Adrenal gland (tissue), 12 donors: ENCODE measurements around the gene PPP1CC. TPM values are rescaled to one million over a fixed set of nuclear protein-coding genes. Genes with fewer than 3 reads are reported as not detected.

Experiments used
- DNase-seq, 7 donors: peaks; one replicate each; pipeline ENCODE4 v3.0.0-alpha.2; 2019 to 2020
- H3K27ac ChIP-seq, 5 donors: fragments of 200-600 bp; sonication (generic) in 4 of 5; 1 replicate in 3 of 5; 2 replicates in 2 of 5; pipeline versions ENCODE4 v1.5.1 to v1.8.0; 2016 to 2020; ENCODE audit warnings: mild to moderate bottlenecking in 1 of 5
- H3K27me3 ChIP-seq: fragments of 200-600 bp; 2 replicates; pipeline ENCODE4 v1.8.0; 2021
- H3K36me3 ChIP-seq, 2 donors: fragments of 200-600 bp; replicated peaks in 1 of 2; 1 replicate in 1 of 2; 2 replicates in 1 of 2; pipeline versions ENCODE4 v1.5.1 to v1.8.0; 2018 to 2022
- H3K4me1 ChIP-seq, 2 donors: fragments of 200-600 bp; replicated peaks in 1 of 2; 1 replicate in 1 of 2; 2 replicates in 1 of 2; pipeline versions ENCODE4 v1.5.1 to v1.8.0; 2018 to 2021
- H3K4me3 ChIP-seq, 4 donors: fragments of 200-600 bp; sonication (generic) in 3 of 4; one replicate each; pipeline ENCODE4 v1.5.1; 2016 to 2018
- H3K9me3 ChIP-seq, 3 donors: fragments of 200-600 bp; sonication (generic) in 1 of 3; replicated peaks in 1 of 3; 1 replicate in 2 of 3; 2 replicates in 1 of 3; pipeline versions ENCODE4 v1.5.1 to v1.8.0; 2016 to 2021
- CTCF ChIP-seq, 6 experiments: fragments of 450-650 bp in 4 of 6; fragments of 200-600 bp in 2 of 6; sonication (generic) in 1 of 6; IDR thresholded peaks; 1 replicate in 5 of 6; 2 replicates in 1 of 6; pipeline versions ENCODE4 v1.5.1 to v1.8.0; 2016 to 2021; ENCODE audit warnings: antibody characterized with exemption in 6 of 6, mild to moderate bottlenecking in 2 of 6, moderate library complexity in 1 of 6
- POLR2A ChIP-seq, 2 donors: fragments of 450-650 bp; IDR thresholded peaks; one replicate each; pipeline ENCODE4 v1.6.1; 2017; ENCODE audit warnings: antibody characterized with exemption in 2 of 2, mild to moderate bottlenecking in 2 of 2, moderate library complexity in 1 of 2
- WGBS, 4 donors: extraction: QIAGEN DNeasy Blood & Tissue Kit in 2 of 4; methylation state at CpG; one replicate each; pipeline versions ENCODE4 v1.1.5 to v1.1.7; 2013 to 2017; 5-methylcytosine and 5-hydroxymethylcytosine counted together
- intact Hi-C, 2 donors: fragments of 100-400 bp; cut with DNase I; formaldehyde crosslinking; loops; one replicate each; pipeline versions ENCODE4 v1.14.1 to v1.15.0; 2022 to 2023
- polyA plus RNA-seq, 3 donors: library from polyadenylated mRNA; stranded (reverse); fragments of 200-250 nt in 2 of 3; fragments of 350-450 nt in 1 of 3; fragmentation: Illumina TruSeq in 1 of 3; extraction: RNeasy Lipid Tissue Mini Kit (QIAGEN cat#74804) in 1 of 3; gene quantifications; one replicate each; pipeline ENCODE4 v1.2.3, GENCODE V29; 2013 to 2014
- total RNA-seq, 9 donors: library from RNA; depleted of rRNA in 4 of 9; stranded (reverse); fragments of >200 nt in 4 of 9; fragments of 120-200 nt in 1 of 9; fragmentation: NEBNext Ultra II Directional in 1 of 9; extraction: Animal tissue kit (Norgen Biotek cat#: 25700) in 1 of 9; gene quantifications; one replicate each; pipeline versions ENCODE4 v1.1.0 to v1.2.4, GENCODE V29; 2013 to 2023
- donor health status: healthy with polysubstance abuse.
- donor health status: Bipolar disorder and iron deficiency.
- donor health status: DM: yes; HTN: yes; CAD: no.
- donor health status: DM: no; HTN: no; CAD: no.
- donor health status: DM: no; HTN: no; CAD: no.
- donor health status: DM: yes; HTN: yes; CAD: no.

Gene PPP1CC
- total and polyA plus RNA-seq, 12 donors: 53.7 to 182 (median 137) TPM

- Histone ChIP-seq H3K4me1 (peaks cover 23% of the 10 kb centered on the region in 2 donors), H3K27ac (no peak overlapping the region), H3K36me3 (no peaks in the 10 kb centered on the region), H3K27me3 (no peaks in the 10 kb centered on the region), H3K4me3 (no peak overlapping the region), H3K9me3 (no peaks in the 10 kb centered on the region)
- TF ChIP-seq CTCF (IDR thresholded peaks at IDR 0.05) (no peak), POLR2A (IDR thresholded peaks at IDR 0.05) (no peak)
- intact Hi-C loops: no loop called here
- WGBS, 4 donors: 84 to 90% (median 90%) methylated on average over 16 of the region's 16 CpGs
- peak in 1 of 7 donors; percentile 48 for DNase-seq
These were observed 3.0 kb upstream of the PPP1CC start for GRCh38 chr12:110745542-110746284.

GRCh38 chr12:110744601-110745264 is 2.0 kb upstream of the PPP1CC start:
- H3K9me3 ChIP-seq: no peaks in the 10 kb centered on the region
- H3K27me3 ChIP-seq: no peaks in the 10 kb centered on the region
- WGBS, 4 donors: 76 to 82% (median 80%) methylated on average over 5 of the region's 5 CpGs
- peak overlapping the region in 1 of 5 donors; percentile 19 for H3K27ac ChIP-seq
- peaks cover 28 to 33% of the 10 kb centered on the region in 2 donors for H3K4me1 ChIP-seq
- intact Hi-C loops: no loop called here
- no peak for DNase-seq
- H3K36me3 ChIP-seq: no peaks in the 10 kb centered on the region
- TF ChIP-seq POLR2A (IDR thresholded peaks at IDR 0.05) (no peak), CTCF (IDR thresholded peaks at IDR 0.05) (no peak)
- no peak overlapping the region for H3K4me3 ChIP-seq

GRCh38 chr12:110744151-110744571 is 1.5 kb upstream of the PPP1CC start:
- Histone ChIP-seq H3K27ac (peak overlapping the region in 3 of 5 donors; percentile 18 to 90 (median 22)), H3K4me1 (peaks cover 28 to 39% of the 10 kb centered on the region in 2 donors), H3K4me3 (no peak overlapping the region), H3K36me3 (no peaks in the 10 kb centered on the region), H3K9me3 (no peaks in the 10 kb centered on the region), H3K27me3 (no peaks in the 10 kb centered on the region)
- 32 to 45% (median 40%) methylated on average over 2 to 4 of the region's 4 CpGs for WGBS, 4 donors
- TF ChIP-seq POLR2A (IDR thresholded peaks at IDR 0.05) (peak in 1 of 2 donors; percentile 17), CTCF (IDR thresholded peaks at IDR 0.05) (no peak)
- intact Hi-C loops: no loop called here
- DNase-seq: peak; percentile 49 to 88 (median 67)

- peak overlapping the region in 1 of 4 donors; percentile 87 for H3K4me3 ChIP-seq
- H3K36me3 ChIP-seq: no peaks in the 10 kb centered on the region
- no peak for TF ChIP-seq POLR2A (IDR thresholded peaks at IDR 0.05)
- no peak for TF ChIP-seq CTCF (IDR thresholded peaks at IDR 0.05)
- WGBS, 4 donors: 22 to 41% (median 29%) methylated on average over 21 to 26 of the region's 26 CpGs
- H3K4me1 ChIP-seq: peaks cover 32 to 44% of the 10 kb centered on the region in 2 donors
- no peaks in the 10 kb centered on the region for H3K27me3 ChIP-seq
- H3K9me3 ChIP-seq: no peaks in the 10 kb centered on the region
- peak; percentile 41 to 68 (median 51) for DNase-seq
- intact Hi-C loops: no loop called here
- peak overlapping the region in 3 of 5 donors; percentile 18 to 90 (median 22) for H3K27ac ChIP-seq
These were observed 941 bp upstream of the PPP1CC start for GRCh38 chr12:110743571-110744093.
